ENCODE data around the gene IKBKE. TPM values are rescaled to one million over a fixed set of nuclear protein-coding genes. Genes with fewer than 3 reads are reported as not detected.

IKBKE gene
- total RNA-seq, 1 donor from 2014 or later: 7.6 TPM

DNA sequence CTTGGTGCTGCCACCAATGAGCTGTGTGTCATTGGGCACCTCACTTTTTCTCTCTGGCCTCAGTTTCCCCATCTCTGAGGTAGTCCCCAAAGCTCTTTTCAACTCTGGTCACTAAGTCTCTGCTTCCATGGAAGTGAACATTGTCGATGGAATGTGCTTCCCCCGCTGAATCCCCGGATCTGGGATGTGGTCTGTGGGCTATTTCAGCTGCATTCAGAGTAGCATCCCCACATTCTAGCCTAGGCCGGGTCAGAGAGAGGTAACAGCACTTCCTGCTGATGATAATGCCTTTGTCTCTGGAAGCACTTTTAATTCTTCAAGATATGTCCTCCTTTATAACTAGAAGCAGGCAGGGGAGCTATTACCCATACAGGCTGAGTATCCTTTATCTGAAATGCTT, 66.9 kb downstream of the IKBKE start:
- H3K27ac Mint-ChIP-seq (ENCODE audit: unreplicated experiment): peak overlapping the region; percentile 71
- peaks cover 2% of the 10 kb centered on the region for H3K27me3 Mint-ChIP-seq (ENCODE audit: low read depth)
- H3K36me3 Mint-ChIP-seq (ENCODE audit: low read depth): no peaks in the 10 kb centered on the region
- TF ChIP-seq CTCF (conservative IDR thresholded peaks at IDR 0.05): no peak
- H3K9me3 Mint-ChIP-seq: no peaks in the 10 kb centered on the region
- H3K4me1 Mint-ChIP-seq: no peaks in the 10 kb centered on the region
- no peak for DNase-seq (ENCODE audit: low read depth, low spot score)
- no peak overlapping the region for H3K4me3 Mint-ChIP-seq

DNA sequence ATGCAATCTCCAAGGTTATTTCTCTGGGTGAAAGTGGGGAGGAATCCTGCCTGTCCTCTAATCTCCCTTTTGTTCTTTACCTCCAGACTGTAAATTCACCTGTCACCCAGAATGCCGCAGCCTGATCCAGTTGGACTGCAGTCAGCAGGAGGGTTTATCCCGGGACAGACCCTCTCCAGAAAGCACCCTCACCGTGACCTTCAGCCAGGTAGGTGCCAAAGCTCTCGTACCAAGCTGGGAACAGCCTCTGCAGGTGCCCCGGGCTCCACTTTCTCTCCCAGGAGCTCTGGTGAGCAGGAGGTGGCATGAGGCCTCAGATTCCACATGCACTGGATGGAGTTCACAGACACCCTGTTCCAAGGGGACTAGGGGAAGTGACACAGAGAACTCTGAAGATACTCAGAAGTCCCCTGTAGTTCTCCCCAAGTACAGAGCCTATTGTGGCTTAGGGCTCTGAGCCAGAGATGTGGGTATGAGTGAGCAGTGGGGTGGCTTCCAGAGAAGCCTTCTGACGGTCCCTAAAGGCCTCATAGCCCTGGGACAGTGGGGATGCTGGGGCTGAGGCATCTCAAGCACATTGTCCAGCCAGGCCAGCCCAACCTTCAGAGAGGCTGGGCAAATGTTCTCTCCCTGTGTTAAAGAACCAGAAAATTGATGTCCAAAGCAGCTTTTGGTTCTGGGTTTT, 68.0 kb downstream of the IKBKE start:
- Mint-ChIP-seq H3K36me3 (ENCODE audit: low read depth) (no peaks in the 10 kb centered on the region), H3K27ac (ENCODE audit: unreplicated experiment) (no peak overlapping the region), H3K4me3 (no peak overlapping the region), H3K9me3 (no peaks in the 10 kb centered on the region), H3K27me3 (ENCODE audit: low read depth) (peaks cover 2% of the 10 kb centered on the region), H3K4me1 (no peaks in the 10 kb centered on the region)
- no peak for TF ChIP-seq CTCF (conservative IDR thresholded peaks at IDR 0.05)
- DNase-seq (ENCODE audit: low read depth, low spot score): no peak

- peaks cover 2% of the 10 kb centered on the region for H3K27me3 Mint-ChIP-seq (ENCODE audit: low read depth)
These were observed 68.8 kb downstream of the IKBKE start for GRCh38 chr1:206538901-206539640.

GRCh38 chr1:206540044-206540780, 69.9 kb downstream of the IKBKE start:
- no peak for TF ChIP-seq CTCF (conservative IDR thresholded peaks at IDR 0.05)
- no peaks in the 10 kb centered on the region for H3K36me3 Mint-ChIP-seq (ENCODE audit: low read depth)
- DNase-seq (ENCODE audit: low read depth, low spot score): no peak
- H3K9me3 Mint-ChIP-seq: no peaks in the 10 kb centered on the region
- H3K27ac Mint-ChIP-seq (ENCODE audit: unreplicated experiment): no peak overlapping the region
- H3K27me3 Mint-ChIP-seq (ENCODE audit: low read depth): peaks cover 2% of the 10 kb centered on the region
- H3K4me3 Mint-ChIP-seq: no peak overlapping the region
- no peaks in the 10 kb centered on the region for H3K4me1 Mint-ChIP-seq

More at GRCh38 chr1:206538901-206539640, 68.8 kb downstream of the IKBKE start:
- TF ChIP-seq CTCF (conservative IDR thresholded peaks at IDR 0.05): no peak
- Mint-ChIP-seq H3K4me3 (no peak overlapping the region), H3K4me1 (no peaks in the 10 kb centered on the region), H3K9me3 (no peaks in the 10 kb centered on the region), H3K36me3 (ENCODE audit: low read depth) (no peaks in the 10 kb centered on the region), H3K27ac (ENCODE audit: unreplicated experiment) (no peak overlapping the region)
- DNase-seq (ENCODE audit: low read depth, low spot score): no peak

DNA sequence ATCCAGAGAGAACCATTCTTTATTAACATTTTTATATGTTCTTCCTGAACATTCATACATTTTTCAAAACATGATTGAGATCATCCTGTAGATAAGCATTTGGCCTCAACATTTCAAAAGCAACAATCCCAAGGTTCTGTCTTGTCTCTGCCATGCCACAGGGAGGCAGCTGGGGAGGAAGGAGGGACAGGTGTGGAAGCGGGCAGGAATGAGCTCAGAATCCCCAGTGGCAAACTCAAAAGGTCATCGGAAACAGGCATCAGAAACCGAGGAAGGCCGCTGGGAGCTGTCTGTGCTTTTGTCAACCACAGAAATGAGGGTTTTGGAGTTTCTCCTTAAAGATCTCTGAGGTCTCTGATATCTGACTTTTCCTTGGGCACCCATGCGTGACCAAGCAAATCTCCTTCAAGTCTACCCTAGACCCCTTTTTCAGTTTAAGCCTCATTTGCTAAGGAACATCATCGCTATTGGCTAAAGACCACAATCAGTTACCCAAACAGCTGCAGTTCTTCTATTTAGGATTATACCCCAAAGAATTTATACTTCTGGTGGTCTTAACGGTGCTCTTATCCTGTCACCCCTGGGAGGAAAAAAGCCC, 71.1 kb downstream of the IKBKE start:
- Mint-ChIP-seq H3K36me3 (ENCODE audit: low read depth) (no peaks in the 10 kb centered on the region), H3K27me3 (ENCODE audit: low read depth) (peaks cover 3% of the 10 kb centered on the region), H3K27ac (ENCODE audit: unreplicated experiment) (no peak overlapping the region), H3K9me3 (no peaks in the 10 kb centered on the region), H3K4me1 (no peaks in the 10 kb centered on the region), H3K4me3 (no peak overlapping the region)
- TF ChIP-seq CTCF (conservative IDR thresholded peaks at IDR 0.05): no peak
- DNase-seq (ENCODE audit: low read depth, low spot score): no peak
